RCC 7860 (cell line): ENCODE results near the gene ZNF524.

Experiments used
- DNase-seq: peaks from one replicate; pipeline ENCODE4 v3.0.0-alpha.2; 2015; ENCODE audit warnings: low spot score
- FAIRE-seq: peaks from 2 replicates; lab custom pipeline; 2012; peaks lifted over from hg19 to GRCh38; lab: Jason Lieb, UNC

Gene ZNF524

DNA sequence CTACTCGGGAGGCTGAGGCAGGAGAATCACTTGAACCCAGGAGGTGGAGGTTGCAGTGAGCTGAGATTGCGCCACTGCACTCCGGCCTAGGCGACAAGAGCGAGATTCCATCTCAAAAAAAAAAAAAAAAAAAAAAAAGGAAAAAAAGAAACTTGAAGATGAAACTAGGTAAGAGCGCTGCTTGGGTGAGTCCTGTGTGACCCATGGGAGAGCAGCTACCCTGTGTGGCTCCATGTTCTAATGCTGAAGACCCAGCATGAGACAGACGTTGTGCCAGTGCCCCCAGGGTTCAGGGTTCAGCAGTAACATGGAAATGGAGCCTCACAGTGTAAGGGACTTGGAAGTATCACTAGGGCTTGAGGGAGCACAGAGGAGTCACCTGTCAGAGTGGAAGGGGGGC is 18.3 kb downstream of the ZNF524 start:
- FAIRE-seq (no peak), DNase-seq (no peak)

DNA sequence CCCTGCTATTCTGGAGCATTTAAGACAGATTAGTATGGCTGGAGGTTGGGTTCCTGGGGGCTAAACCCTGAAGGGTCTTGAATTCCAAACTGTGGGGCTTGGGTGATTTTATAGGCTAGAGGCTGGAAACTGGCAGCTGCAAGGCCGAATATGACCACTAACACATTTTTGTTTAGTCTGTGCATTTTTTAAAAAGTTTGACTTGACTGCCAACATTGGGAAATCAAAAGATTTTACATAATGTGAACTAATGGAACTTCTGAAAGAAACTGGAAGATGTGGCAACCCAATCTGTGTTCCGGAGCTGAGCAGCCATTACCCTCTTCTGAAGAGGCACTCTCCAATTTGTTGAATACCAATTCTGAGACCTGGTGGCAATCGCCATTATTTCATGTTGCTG is 19.2 kb downstream of the ZNF524 start:
- FAIRE-seq = no peak
- no peak for DNase-seq

DNA sequence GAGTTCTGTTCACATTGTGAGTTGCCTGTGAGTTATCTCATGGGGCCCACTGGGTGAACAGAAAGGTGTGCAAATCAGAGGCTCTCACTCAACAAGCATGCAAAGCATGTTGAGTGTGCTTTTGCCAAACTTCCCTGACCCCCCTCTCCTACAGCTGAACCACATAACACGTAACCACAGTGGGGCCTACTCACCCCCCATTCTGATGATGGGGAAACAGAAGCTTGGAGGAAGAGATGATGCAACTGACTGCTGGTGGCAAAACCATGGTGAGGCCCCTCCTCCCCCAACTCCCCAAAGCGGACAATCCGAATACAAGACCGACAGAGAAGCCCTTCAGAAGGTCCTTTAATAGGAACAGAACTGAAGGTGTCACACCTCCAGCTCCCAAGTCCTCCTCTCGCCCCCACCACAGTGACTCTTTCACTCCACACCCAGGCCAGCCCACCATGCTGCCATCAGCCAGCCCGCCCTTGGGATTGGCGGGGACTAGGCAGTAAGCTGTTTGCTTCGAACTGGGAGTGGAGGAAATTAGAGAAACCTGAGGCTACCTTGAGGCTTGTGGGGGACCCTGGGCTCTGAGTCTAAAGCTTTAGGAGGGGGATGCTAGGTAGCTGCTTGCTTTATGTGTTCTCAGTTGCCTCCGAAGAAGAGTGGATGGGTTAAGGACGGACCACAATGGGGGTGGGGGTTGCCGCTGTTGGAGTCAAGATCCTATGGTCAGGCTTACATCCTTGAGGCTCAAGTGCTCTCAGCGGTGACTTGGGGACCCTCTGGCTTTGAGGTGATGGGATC is 20.5 kb downstream of the ZNF524 start:
- DNase-seq (no peak), FAIRE-seq (no peak)

DNA sequence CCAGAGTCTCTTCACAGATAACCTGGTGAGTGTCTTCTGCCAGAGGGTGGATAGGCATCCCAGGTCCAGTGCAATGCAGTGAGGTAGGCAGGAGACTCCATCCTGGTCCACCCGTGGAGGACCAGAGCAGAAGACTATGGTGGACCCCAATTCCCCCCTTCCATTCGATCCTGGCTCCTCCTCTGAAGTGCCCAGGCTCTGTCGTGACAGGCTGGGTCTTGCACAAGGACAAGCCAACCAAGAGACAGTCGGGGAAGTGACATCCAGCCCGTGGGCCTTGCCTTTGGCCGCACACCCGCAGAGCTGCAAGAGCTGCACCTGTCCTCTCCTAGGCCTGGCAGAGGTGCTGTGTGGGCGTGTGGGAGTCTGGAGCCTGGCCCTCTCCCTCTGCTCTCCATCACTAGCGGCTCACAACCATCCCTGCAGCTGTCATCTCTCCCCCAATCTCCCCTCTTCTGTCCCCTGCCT is 21.2 kb downstream of the ZNF524 start:
- FAIRE-seq (no peak), DNase-seq (no peak)

DNA sequence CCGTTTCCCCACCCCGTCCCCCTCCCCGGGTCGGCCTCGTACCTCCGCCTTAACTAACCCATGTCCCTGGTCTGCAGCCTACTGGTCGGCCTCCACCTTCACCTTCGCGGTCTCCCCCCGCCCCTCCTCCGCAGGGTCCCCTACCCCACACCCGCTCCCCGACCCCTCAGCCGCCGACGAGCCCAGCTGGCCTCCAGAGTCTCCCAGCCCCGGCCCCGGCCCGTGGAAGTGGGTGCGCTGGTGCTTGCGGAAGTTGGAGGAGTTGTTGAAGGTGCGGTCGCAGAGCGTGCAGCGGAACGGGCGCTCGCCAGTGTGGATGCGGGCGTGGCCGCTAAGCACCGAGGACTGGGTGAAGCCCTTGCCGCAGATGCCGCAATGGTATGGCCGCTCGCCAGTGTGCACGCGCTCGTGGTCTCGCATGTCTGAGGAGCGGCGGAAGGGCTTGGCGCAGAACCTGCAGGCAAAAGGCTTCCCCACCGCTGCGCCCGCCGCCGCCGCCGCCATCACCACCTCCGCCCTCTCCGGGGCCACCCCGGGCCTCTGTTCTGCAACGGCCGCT is 21.7 kb downstream of the ZNF524 start:
- FAIRE-seq (no peak), DNase-seq (no peak)

DNA sequence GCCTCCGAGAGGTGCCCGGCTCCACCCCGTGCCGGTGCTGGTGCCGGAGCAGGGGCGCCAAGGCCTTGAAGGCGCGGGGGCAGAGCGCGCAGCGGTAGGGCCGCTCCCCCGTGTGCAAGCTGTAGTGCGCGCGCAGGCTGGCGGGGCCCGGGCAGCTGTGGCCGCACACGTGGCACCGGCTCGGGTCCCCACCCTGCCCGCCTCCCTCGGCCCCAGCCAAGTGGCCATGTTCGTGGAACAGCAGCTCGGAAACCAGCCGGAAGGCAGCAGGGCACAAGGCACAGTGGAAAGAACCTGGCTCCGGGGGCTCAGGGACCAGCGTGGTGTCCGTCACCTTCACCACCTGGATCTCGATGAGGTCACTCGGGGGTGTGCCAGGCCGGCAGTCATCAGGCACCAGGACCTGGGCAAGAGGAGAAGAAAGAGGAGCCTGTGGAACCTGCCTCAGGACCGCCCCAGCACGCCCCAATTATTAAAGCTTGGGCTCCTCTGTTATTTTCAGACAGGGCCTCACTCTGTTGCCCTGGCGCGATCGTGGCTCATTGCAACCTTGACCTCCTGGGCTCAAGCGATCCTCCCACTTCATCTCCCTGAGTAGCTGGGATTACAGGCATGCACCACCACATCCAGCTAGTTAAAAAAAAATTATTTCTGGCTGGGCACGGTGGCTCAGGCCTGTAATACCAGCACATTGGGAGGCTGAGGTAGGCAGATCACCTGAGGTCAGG is 22.3 kb downstream of the ZNF524 start:
- FAIRE-seq (no peak), DNase-seq (no peak)

DNA sequence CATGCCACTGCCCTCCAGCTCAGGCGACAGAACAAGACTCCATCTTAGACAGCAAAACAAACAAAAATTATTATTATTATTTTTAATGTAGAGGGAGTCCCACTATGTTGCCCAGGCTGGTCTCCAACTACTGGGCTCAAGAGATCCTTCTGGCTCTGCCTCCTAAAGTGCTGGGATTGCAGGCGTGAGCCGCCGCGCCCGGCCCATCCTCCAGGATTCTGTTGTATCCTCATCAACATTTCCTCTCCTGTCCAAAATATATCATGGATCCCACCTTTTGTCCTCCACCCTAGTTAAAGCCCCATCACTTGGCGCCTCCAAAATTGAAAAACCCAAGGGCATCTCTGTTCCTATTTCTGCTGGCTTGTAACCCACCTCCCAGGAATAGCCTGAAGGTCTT is 23.0 kb downstream of the ZNF524 start:
- no peak for FAIRE-seq
- no peak for DNase-seq

DNA sequence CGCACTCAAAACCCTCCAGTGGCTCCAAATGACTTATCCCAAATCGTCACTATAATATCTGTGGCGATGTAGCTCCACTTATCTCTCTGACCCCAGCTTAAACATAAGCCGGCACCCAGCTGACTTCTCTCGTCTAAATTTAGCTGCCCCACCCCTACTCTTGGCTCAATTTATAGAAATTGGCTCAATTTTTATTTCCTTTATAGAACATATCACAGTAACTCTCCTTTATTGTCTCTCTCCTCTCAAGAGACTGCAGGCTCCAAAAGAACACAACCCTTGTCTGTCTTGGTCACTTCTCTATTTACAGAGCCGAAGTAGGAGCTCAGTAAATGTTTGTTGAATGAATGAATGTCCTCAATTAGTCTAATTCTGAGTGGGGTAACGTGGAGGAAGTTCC is 23.5 kb downstream of the ZNF524 start:
- FAIRE-seq (no peak), DNase-seq (no peak)

DNA sequence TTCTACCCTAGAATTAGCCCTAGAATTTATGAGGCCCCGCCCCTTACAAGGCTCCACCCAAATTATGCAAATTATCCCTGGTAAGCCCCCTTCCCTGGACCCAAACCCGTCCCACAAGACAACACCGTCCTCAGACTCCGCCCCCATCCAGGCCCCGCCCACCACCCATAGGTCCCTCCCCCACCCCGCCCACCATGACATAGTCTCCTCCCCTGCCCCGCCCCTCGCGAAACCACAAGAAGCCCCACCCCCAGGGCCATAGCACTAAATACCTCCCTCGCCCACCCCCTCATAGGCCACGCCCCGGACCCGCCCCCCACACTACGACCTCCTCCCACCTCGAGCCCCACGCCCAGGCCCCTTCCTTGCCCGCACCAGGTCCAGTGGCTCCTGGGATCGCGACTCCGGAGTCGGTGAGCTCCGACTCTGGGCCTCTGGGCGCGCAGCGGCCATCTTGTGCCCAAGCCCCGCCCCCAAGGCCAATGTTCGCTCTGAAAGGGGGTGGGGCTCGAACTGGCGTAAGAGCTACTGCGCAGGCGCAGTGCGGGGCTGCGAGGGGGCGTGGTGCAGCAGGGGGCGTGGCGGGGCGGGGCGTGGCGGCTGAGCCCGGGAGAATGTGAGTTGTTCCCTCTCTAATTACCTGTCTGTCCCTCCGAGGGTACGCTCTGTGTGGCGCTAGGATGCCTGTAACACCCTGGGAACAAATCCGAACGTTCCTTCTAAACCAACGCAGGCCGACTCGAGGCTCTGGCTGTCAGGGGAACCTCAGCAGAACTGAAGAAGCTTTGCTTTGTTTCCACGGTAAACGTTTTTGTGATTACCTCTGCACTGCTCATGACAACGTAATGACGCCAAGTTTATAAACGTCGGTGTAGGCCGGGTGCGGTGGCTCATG is 24.3 kb downstream of the ZNF524 start, which contains the start of gene ZNF784:
TSS of gene ZNF784 (minus strand) at position 458 of the 895 bp plus-strand sequence. CDS start at position 453, 5 bp downstream.
- DNase-seq = peak; percentile 76
- no peak for FAIRE-seq

DNA sequence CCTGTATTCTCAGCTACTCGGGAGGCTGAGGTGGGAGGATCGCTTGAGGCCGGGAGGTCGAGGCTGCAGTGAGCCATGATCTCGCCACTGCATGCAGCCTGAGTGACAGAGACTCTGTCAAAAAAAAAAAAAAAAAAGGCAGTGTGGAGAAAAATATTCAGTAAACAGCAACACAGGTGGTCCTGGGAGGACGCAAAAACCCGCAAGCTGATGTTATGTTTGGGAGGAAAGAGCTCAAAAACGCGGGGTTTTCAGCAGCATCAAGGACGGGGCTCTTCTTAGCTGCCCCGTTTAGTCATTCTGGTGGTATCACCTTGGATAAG is 24.9 kb downstream of the ZNF524 start:
- FAIRE-seq = no peak
- DNase-seq = no peak

DNA sequence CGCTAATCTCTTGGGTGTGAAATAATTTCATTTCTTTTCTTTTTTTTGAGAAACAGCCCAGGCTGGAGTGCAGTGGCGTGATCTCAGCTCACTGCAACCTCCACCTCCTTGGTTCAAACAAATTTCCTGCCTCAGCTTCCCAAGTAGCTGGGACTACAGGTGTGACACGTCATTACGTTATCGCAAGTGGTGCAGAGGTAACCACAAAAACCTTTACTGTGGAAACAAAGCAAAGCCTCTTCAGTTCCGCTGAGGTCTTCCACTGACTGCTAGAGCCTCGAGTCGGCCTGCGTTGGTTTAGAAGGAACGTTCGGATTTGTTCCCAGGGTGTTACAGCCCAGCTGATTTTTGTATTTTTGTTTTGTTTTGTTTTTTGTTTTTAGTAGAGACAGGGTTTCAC is 26.3 kb downstream of the ZNF524 start:
- FAIRE-seq = no peak
- DNase-seq = no peak

DNA sequence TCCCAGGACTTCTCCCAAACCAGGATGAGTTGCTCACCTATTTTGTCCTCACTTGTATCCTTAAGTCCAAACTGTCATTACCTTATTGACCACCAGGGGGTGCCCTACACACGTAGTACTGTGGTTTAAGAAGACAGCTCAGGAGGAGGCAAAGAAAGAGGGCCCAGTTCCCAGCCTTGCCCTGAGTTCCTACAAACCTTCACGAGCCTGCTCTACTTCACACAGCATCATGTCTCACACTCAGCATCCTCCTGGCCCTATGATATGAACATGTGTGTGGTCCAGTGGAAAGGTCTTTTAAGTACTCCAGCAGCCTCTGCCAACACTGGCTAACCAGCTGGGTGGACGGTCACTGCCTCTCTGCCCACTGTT is 32.4 kb downstream of the ZNF524 start:
- FAIRE-seq (no peak), DNase-seq (peak; percentile 62)

DNA sequence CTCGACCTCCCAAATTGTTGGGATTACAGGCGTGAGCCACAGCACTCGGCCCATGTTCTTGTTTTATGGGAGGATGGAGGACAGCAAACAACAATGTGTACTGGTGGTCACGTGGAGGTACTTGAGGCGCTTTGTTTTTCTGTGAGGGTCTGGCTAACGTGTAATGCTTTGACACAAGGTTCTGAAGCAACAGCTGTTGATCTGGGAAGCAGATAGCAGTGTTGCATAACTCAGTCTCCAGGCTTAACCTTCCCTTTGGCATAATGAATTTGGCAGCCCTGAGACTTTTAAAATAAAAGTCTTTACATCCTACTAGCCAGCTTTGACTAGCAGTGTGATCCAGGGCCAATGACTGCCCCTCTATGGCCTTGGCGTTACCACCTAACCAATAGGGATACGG is 33.8 kb downstream of the ZNF524 start:
- FAIRE-seq = no peak
- no peak for DNase-seq

DNA sequence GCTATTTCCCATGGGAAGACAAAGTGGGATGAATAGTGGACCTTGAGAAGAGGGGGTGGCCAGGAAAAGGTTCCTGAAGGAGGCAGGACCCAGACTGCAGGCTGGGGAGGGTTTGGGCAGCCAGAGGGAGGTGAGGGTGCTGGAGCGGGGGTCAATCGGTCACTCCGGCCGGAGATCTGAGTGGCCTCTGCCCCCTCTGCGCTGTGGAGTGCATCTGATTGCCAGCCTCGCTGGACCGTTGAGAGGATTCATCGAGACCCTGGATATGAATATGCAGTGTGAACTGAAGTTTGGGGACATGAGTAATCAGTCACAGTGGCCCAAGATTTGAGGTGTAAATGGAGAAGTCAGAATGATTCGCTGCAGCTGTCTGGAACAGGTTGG is 35.2 kb downstream of the ZNF524 start:
- no peak for FAIRE-seq

DNA sequence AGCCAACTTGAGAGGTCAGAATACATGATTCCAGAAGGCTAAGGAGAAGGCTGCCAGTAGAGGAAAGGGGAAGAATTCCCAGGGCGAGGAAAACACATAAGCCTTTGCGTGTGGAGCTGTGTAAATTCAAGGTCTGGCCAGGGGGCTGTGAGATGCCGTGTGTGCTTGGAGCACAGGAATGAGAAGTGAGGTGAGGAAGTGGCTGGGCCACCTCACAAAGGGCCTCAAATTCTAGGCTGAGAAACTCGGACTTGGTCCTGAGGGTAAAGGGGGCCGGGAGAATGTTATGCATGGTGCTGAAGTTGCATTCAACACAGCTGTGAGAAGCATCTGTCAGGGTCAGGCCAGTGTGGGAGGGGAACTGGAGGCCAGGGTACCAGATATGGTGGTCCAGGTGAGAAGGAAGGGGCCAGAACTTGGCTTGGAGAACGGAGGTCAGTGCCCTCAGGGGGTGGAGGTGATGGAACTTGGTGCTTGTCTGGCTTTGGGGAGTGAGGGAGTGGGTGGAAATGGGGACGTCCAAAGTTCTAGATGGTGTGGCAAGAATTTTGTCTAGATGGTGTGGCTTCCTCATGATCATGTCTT is 35.9 kb downstream of the ZNF524 start:
- FAIRE-seq (no peak), DNase-seq (no peak)

More for the DNA sequence above, 35.2 kb downstream of the ZNF524 start:
- no peak for DNase-seq

DNA sequence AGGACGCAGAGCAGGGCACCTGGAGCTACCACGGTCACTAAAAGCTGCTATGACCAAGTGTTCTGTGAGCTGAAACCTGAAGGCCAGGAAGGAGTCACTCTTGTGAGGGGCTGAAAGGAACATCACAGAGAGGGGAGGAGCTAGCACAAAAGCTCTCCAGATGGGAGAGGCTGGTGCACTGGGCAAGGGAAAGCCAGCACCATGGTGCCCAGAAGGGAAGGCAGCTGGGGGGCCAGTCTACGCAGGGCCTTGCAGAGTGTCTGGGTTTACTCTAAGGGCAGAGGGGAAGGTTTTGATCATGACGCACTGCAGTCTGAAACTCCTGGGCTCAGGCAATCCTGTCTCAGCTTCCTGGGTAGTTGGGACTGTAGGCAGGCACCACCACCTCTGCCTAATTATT is 36.6 kb downstream of the ZNF524 start:
- DNase-seq = no peak
- no peak for FAIRE-seq

DNA sequence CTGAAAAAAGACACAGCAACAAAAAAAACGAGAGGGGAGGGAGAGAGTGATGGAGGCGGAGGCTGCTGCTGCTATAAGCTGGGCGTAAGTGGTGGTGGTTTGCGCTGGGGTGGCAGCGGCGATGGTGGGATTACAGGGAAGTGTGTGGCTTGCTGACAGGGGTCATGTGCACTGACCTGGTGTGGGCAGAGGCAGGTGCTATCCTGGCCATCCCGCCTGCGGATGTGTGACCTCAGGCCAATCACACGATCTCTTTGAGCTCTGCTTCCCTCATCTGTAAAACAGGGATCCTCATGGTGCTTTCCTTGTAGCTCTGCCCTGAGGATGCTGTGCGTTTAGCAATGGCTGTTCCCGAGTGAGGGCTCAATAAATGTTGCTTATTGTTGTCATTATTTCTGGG is 37.4 kb downstream of the ZNF524 start:
- DNase-seq (no peak), FAIRE-seq (no peak)

DNA sequence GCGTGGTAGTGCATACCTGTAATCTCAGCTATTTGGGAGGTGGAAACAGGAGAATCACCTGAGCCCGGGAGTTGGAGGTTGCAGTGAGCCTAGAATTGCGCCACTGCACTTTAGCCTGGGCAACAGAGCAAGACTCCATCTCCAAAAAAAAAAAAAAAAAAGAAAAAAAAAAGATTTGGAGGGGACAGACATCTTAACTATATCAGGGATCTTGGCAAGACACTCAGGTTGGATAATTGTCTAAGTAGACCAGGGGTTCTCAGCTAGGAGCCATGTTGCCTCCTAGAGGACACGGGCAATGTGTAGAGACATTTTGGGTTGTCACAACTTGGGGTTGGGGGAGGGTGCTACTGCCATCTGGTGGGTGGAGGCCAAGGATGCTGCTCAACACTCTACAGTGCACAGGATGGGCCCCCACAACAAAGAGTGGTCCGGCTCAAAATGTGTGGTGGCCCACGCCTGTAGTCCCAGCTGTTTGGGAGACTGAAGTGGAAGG is 38.8 kb downstream of the ZNF524 start:
- no peak for FAIRE-seq
- no peak for DNase-seq

DNA sequence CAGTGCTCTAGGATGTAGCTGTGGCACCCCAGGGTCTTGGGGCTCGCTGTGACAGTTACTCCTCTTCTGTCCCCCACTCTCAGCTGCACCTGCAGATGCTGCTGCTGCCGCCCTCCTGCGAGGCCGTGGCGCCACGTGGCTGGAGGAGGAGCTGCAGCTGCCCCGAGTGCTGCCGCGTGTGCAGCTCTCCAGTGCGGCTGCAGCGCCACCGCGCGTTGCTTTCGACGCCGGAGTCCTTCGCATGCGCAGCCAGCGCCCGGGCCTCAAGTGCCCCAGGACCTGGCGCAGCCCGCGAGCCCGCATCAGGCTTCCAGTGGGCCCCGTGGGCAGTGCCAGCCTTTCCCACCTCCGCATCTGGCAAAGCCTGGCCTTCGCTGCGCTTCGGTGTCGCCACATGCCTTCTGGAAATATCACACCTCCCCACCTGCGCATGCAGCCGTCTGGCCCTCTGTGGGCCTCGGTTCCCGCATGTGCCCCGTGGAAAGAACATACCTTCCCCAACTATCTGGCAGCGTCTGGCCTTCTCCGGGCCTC is 40.0 kb downstream of the ZNF524 start:
- DNase-seq (no peak), FAIRE-seq (no peak)
